CD4-positive, alpha-beta memory T cell (primary cell): ENCODE measurements around the gene CHSY1. TPM values are rescaled to one million over a fixed set of nuclear protein-coding genes. Genes with fewer than 3 reads are reported as not detected.

Source experiments
- CTCF ChIA-PET: fragments of 350-600 bp; sonication (Branson Sonifier 250); formaldehyde crosslinking; loops from one replicate; lab custom pipeline; 2021; ENCODE audit warnings: inconsistent platforms; ENCODE audit not compliant: partially characterized antibody; lab: Charles Lee
- POLR2A ChIA-PET: fragments of 350-600 bp; sonication (Branson Sonifier 250); formaldehyde crosslinking; loops from one replicate; lab custom pipeline; 2021; ENCODE audit not compliant: partially characterized antibody; lab: Charles Lee
- DNase-seq, 5 donors: peaks; one replicate each; pipeline versions ENCODE4 v3.0.0 to v3.0.0-alpha.2; 2020 to 2022; ENCODE audit warnings: mixed read lengths in 1 of 5
- H3K27ac ChIP-seq: one replicate; pipeline ENCODE4 v1.7.0; 2013; ENCODE audit warnings: low read depth, low read length
- H3K27me3 ChIP-seq: 2 replicates; pipeline ENCODE4 v1.7.0; 2013; ENCODE audit warnings: mild to moderate bottlenecking, low read length, moderate library complexity; ENCODE audit not compliant: insufficient read depth
- H3K36me3 ChIP-seq: 2 replicates; pipeline ENCODE4 v1.7.0; 2013; ENCODE audit warnings: mild to moderate bottlenecking, low read length, moderate library complexity; ENCODE audit not compliant: insufficient read depth
- H3K4me1 ChIP-seq: 2 replicates; pipeline ENCODE4 v1.7.0; 2013; ENCODE audit warnings: mild to moderate bottlenecking, low read length, moderate library complexity; ENCODE audit not compliant: insufficient read depth
- H3K4me3 ChIP-seq, 2 donors: one replicate each; pipeline ENCODE4 v1.7.0; 2013; ENCODE audit warnings: low read length in 2 of 2, mild to moderate bottlenecking in 1 of 2
- H3K9me3 ChIP-seq, 2 donors: one replicate each; pipeline ENCODE4 v1.7.0; 2013; ENCODE audit warnings: low read length in 2 of 2, control low read depth in 1 of 2; ENCODE audit not compliant: control insufficient read depth in 1 of 2
- H3K27ac Mint-ChIP-seq, 7 donors: one replicate each; pipeline ENCODE4 v1.8.0; 2020 to 2021; ENCODE audit warnings: mixed read lengths in 7 of 7, mild to moderate bottlenecking in 6 of 7, inconsistent platforms in 3 of 7, moderate library complexity in 3 of 7
- H3K27me3 Mint-ChIP-seq, 2 donors: one replicate each; pipeline ENCODE4 v1.8.0; 2020 to 2021; ENCODE audit warnings: mixed read lengths in 2 of 2
- H3K36me3 Mint-ChIP-seq, 2 donors: one replicate each; pipeline ENCODE4 v1.8.0; 2020 to 2021; ENCODE audit warnings: mixed read lengths in 2 of 2, inconsistent platforms in 1 of 2, mild to moderate bottlenecking in 1 of 2
- H3K4me1 Mint-ChIP-seq, 4 donors: one replicate each; pipeline ENCODE4 v1.8.0; 2020 to 2021; ENCODE audit warnings: mixed read lengths in 4 of 4, mild to moderate bottlenecking in 1 of 4
- H3K4me3 Mint-ChIP-seq, 8 donors: one replicate each; pipeline ENCODE4 v1.8.0; 2020 to 2021; ENCODE audit warnings: mixed read lengths in 8 of 8, mild to moderate bottlenecking in 7 of 8, moderate library complexity in 6 of 8, inconsistent platforms in 3 of 8
- H3K9me3 Mint-ChIP-seq, 8 donors: one replicate each; pipeline ENCODE4 v1.8.0; 2020 to 2021; ENCODE audit warnings: mixed read lengths in 8 of 8, mild to moderate bottlenecking in 5 of 8, inconsistent platforms in 3 of 8, moderate library complexity in 1 of 8
- intact Hi-C: fragments of 100-400 bp; cut with micrococcal nuclease; formaldehyde crosslinking; loops from one replicate; pipeline ENCODE4 v1.15.1; 2023
- polyA plus RNA-seq, 2 donors: library from polyadenylated mRNA; unstranded; fragments of 300-500 nt; fragmentation: Illumina TruSeq; gene quantifications; one replicate each; pipeline ENCODE4 v1.2.3, GENCODE V29; 2021
- total RNA-seq, 2 experiments: library from RNA; stranded (reverse); gene quantifications; one replicate each; pipeline ENCODE4 v1.2.3, GENCODE V29; 2021

Gene CHSY1
- total RNA-seq (10 to 100 TPM; 11.1 to 11.9 TPM), polyA plus RNA-seq (1 to 10 TPM in 1 of 2 donors, under 1 TPM in 1; 0.64 to 2.7 TPM)

- no peaks in the 10 kb centered on the region for H3K27me3 ChIP-seq
- peaks cover 39% of the 10 kb centered on the region for H3K4me1 ChIP-seq
- intact Hi-C loops = loop anchor here (1.0 to 5.0 kb wide), 4 partner anchors 42 to 650 kb away; partner anchors contain the start of genes ASB7 and LINS1
- POLR2A ChIA-PET = interaction anchor here (0.6 to 5.7 kb wide), 18 partner anchors 10 to 1326 kb away, joined by 3 to 64 read pairs (median 4); partner anchors contain the start of genes ASB7, LINS1, SNRPA1 and TM2D3
- Mint-ChIP-seq H3K9me3 (peaks cover 0 to 1% (median 0%) of the 10 kb centered on the region in 8 donors), H3K4me1 (peaks cover 29 to 43% (median 31%) of the 10 kb centered on the region in 4 donors), H3K36me3 (peaks cover 0 to 13% of the 10 kb centered on the region in 2 donors), H3K27ac (peak within 1 kb of the TSS; percentile 90 to 95 (median 93)), H3K4me3 (peak within 1 kb of the TSS; percentile 94 to 96 (median 95)), H3K27me3 (no peaks in the 10 kb centered on the region)
- H3K9me3 ChIP-seq = no peaks in the 10 kb centered on the region
- peak within 1 kb of the TSS; percentile 42 for H3K27ac ChIP-seq
- CTCF ChIA-PET = interaction anchor here (0.7 to 2.9 kb wide), 10 partner anchors 9 to 390 kb away, joined by 3 to 12 read pairs (median 4); no protein-coding TSS in a partner anchor
- H3K36me3 ChIP-seq = no peaks in the 10 kb centered on the region
- DNase-seq = peak; percentile 81 to 90 (median 86)
- H3K4me3 ChIP-seq = peak within 1 kb of the TSS; percentile 30 to 66
Measured at GRCh38 chr15:101251830-101252820, at the start of gene CHSY1. CHSY1 (minus strand) TSS chr15:101252048; CDS start chr15:101251456, 592 bp downstream.

DNA sequence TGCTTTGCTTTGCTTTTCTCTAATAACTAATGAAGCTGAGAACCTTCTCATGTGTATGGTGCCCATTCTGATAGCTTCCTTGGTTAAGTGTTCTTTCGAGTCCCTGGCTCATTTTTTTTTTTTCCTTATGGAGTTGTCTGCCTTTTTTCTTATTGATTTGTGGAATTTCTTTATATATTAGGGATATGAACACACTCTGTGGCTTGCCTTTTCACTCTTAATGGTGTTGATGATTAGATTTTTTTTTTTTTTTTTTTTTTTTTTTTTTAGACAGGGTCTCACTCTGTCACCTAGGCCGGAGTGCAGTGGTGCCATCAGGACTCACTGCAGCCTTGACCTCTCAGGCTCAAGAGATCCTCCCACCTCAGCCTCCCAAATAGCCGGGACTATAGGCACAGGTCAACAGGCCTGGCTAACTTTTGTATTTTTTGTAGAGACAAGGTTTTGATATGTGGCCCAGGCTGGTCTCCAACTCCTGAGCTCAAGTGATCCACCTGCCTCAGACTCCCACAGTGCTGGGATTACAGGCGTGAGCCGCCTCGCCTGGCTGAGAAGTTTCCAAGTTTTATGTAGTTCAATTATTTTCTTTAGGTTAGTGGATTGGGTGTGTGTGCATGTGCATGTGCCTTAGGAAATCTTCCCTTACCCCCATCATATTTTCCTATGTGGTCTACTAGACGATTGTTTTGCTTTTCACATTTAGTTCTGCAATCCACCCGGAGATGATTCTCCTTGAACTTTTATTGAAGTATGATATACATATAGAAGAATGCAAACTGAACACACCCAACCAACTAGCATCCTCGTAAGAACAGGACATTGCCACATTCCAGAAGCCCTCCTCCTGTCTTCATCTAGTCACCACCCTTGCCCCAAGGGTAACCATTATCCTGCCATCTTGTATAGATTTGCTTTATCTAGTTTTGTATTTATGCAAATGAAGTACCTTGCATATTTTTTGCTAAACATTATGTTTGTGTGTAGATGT, 44.9 kb upstream of the CHSY1 start:
- intact Hi-C loops = no loop called here
- Histone ChIP-seq H3K4me1 (peaks cover 33% of the 10 kb centered on the region), H3K36me3 (peaks cover 4% of the 10 kb centered on the region), H3K27ac (no peak overlapping the region), H3K9me3 (no peaks in the 10 kb centered on the region), H3K4me3 (no peak overlapping the region), H3K27me3 (no peaks in the 10 kb centered on the region)
- no peak for DNase-seq
- peaks cover 19 to 47% (median 30%) of the 10 kb centered on the region in 4 donors for H3K4me1 Mint-ChIP-seq
- peak overlapping the region; percentile 39 to 99 (median 92) for H3K4me3 Mint-ChIP-seq
- ChIA-PET POLR2A (interaction anchor here (0.6 to 5.6 kb wide), 6 partner anchors 8 to 356 kb away, joined by 3 to 56 read pairs (median 26); partner anchors contain the start of genes CHSY1 and TM2D3), CTCF (interaction anchor here (0.6 to 6.3 kb wide), 7 partner anchors 9 to 359 kb away, joined by 3 to 40 read pairs (median 9); no protein-coding TSS in a partner anchor)
- no peaks in the 10 kb centered on the region for H3K27me3 Mint-ChIP-seq
- peaks cover 0 to 23% of the 10 kb centered on the region in 2 donors for H3K36me3 Mint-ChIP-seq
- H3K9me3 Mint-ChIP-seq = no peaks in the 10 kb centered on the region
- H3K27ac Mint-ChIP-seq = peak overlapping the region in 4 of 7 donors; percentile 37 to 94 (median 90)

DNA sequence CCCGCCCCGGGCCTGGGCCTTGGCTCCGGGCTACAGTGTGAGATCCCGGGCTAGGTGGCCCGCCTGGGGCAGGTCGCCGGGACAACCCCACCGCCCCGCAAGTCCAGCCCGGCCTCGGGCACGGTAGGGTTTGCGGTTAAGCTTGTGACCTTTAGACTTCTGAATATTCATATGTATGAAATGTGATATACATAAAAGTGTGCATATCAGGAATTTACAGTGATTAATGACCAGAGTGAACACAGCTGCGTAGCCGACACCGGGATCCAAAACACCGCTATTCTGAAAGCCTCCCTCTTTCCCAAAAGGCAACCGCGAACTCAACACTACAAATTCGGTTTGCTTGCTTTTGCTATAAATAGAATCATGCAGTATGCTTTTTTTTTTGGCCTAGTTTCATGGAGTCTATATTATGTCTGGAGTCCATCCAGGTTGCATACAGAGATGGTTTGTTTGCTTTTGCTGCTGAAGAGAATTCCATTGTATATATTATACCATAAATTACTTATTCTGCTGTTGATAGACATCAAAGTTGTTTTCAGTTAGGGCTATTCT, 43.8 kb upstream of the CHSY1 start:
- intact Hi-C loops = loop anchor here (1.0 kb wide), 3 partner anchors 39 to 429 kb away; partner anchors contain the start of genes TARS3 and TM2D3
- Mint-ChIP-seq H3K4me1 (peaks cover 23 to 51% (median 33%) of the 10 kb centered on the region in 4 donors), H3K9me3 (no peaks in the 10 kb centered on the region), H3K27me3 (no peaks in the 10 kb centered on the region), H3K27ac (peak overlapping the region; percentile 89 to 99 (median 98)), H3K4me3 (peak overlapping the region; percentile 93 to 99 (median 96)), H3K36me3 (peaks cover 0 to 31% of the 10 kb centered on the region in 2 donors)
- H3K4me1 ChIP-seq = peaks cover 41% of the 10 kb centered on the region
- no peaks in the 10 kb centered on the region for H3K9me3 ChIP-seq
- H3K4me3 ChIP-seq = peak overlapping the region; percentile 67 to 93
- H3K27ac ChIP-seq = peak overlapping the region; percentile 94
- POLR2A ChIA-PET = interaction anchor here (0.6 to 5.6 kb wide), 18 partner anchors 7 to 946 kb away, joined by 3 to 56 read pairs (median 9); partner anchors contain the start of genes ASB7, CHSY1, LINS1 and SELENOS
- H3K36me3 ChIP-seq = peaks cover 6% of the 10 kb centered on the region
- H3K27me3 ChIP-seq = no peaks in the 10 kb centered on the region
- CTCF ChIA-PET = interaction anchor here (0.6 to 6.3 kb wide), 4 partner anchors 8 to 346 kb away, joined by 3 to 40 read pairs (median 9); no protein-coding TSS in a partner anchor
- DNase-seq = no peak

GRCh38 chr15:101294731-101295606, 43.1 kb upstream of the CHSY1 start, which contains the start of gene SNRPA1:
SNRPA1 (minus strand) TSS chr15:101295248; CDS start chr15:101295178, 70 bp downstream.
- peak; percentile 94 to 97 (median 95) for DNase-seq
- intact Hi-C loops = loop anchor here (1.0 kb wide), 6 partner anchors 18 to 693 kb away; partner anchors contain the start of genes ASB7, LINS1, SELENOS and TARS3
- ChIA-PET POLR2A (interaction anchor here (0.6 to 5.6 kb wide), 24 partner anchors 10 to 1561 kb away, joined by 3 to 56 read pairs (median 6); partner anchors contain the start of genes ASB7, CHSY1, LINS1 and LYSMD4), CTCF (interaction anchor here (1.0 to 6.3 kb wide), 7 partner anchors 10 to 347 kb away, joined by 3 to 40 read pairs (median 4); no protein-coding TSS in a partner anchor)
- Histone ChIP-seq H3K9me3 (no peaks in the 10 kb centered on the region), H3K36me3 (peaks cover 6% of the 10 kb centered on the region), H3K4me3 (peak within 1 kb of the TSS; percentile 93 to 96), H3K27me3 (no peaks in the 10 kb centered on the region), H3K27ac (peak within 1 kb of the TSS; percentile 94), H3K4me1 (peaks cover 47% of the 10 kb centered on the region)
- peaks cover 4 to 38% of the 10 kb centered on the region in 2 donors for H3K36me3 Mint-ChIP-seq
- peak within 1 kb of the TSS; percentile 89 to 99 (median 98) for H3K27ac Mint-ChIP-seq
- H3K27me3 Mint-ChIP-seq = no peaks in the 10 kb centered on the region
- H3K4me1 Mint-ChIP-seq = peaks cover 26 to 57% (median 39%) of the 10 kb centered on the region in 4 donors
- peak within 1 kb of the TSS; percentile 93 to 99 (median 96) for H3K4me3 Mint-ChIP-seq
- H3K9me3 Mint-ChIP-seq = no peaks in the 10 kb centered on the region

GRCh38 chr15:101293122-101293521, 41.3 kb upstream of the CHSY1 start:
- peaks cover 18 to 51% of the 10 kb centered on the region in 2 donors for H3K36me3 Mint-ChIP-seq
- Histone ChIP-seq H3K9me3 (no peaks in the 10 kb centered on the region), H3K27me3 (no peaks in the 10 kb centered on the region), H3K4me1 (peaks cover 47% of the 10 kb centered on the region), H3K27ac (peak overlapping the region; percentile 94), H3K36me3 (peaks cover 6% of the 10 kb centered on the region), H3K4me3 (peak overlapping the region; percentile 93 to 96)
- no peak for DNase-seq
- peak overlapping the region; percentile 89 to 99 (median 98) for H3K27ac Mint-ChIP-seq
- peaks cover 34 to 71% (median 51%) of the 10 kb centered on the region in 4 donors for H3K4me1 Mint-ChIP-seq
- intact Hi-C loops = no loop called here
- POLR2A ChIA-PET = interaction anchor here (0.8 to 5.6 kb wide), 8 partner anchors 11 to 360 kb away, joined by 3 to 56 read pairs (median 8); partner anchors contain the start of genes CHSY1 and TM2D3
- CTCF ChIA-PET = interaction anchor here (1.2 to 6.3 kb wide), 8 partner anchors 9 to 349 kb away, joined by 3 to 40 read pairs (median 4); no protein-coding TSS in a partner anchor
- H3K9me3 Mint-ChIP-seq = no peaks in the 10 kb centered on the region
- peak overlapping the region; percentile 93 to 99 (median 96) for H3K4me3 Mint-ChIP-seq
- no peaks in the 10 kb centered on the region for H3K27me3 Mint-ChIP-seq
